ENCODE results near the gene GSC. TPM values are rescaled to one million over a fixed set of nuclear protein-coding genes. Genes with fewer than 3 reads are reported as not detected.

The GSC gene
- total and polyA plus RNA-seq, 2 donors (not counting 3 experiments of a cell fraction or from before 2014, with no cell fraction given), result not detected

DNA sequence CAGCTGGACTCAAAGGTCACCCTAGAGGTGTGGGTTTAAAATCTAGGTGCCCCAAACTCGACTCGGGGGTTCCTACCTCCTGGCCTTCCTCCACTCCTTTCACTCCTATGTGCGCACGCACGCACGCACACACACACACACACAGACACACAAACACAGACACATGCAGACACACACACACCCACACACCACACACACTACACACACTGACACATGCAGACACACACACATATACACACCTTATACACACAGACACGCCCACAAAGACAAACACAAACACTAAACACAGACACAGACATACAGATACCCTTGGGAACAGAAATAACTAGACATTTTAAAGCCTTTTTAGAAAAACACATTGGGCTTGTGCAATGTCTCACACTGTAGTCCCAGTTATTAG, 31.8 kb downstream of the GSC start:
- Histone ChIP-seq H3K79me2 (ENCODE audit: control insufficient read depth, insufficient read depth, low read length) (no peaks in the 10 kb centered on the region), H4K20me1 (replicated peaks; ENCODE audit: control insufficient read depth, extremely low read depth, insufficient read depth, low read length) (no peaks in the 10 kb centered on the region), H3K9me3 (replicated peaks; ENCODE audit: control insufficient read depth, insufficient read depth, low read length) (no peaks in the 10 kb centered on the region), H3K4me1 (ENCODE audit: control insufficient read depth, extremely low read depth, insufficient read depth, low read length) (no peaks in the 10 kb centered on the region), H2AFZ (ENCODE audit: low read depth, low read length) (no peak overlapping the region), H3K9me1 (replicated peaks; ENCODE audit: control insufficient read depth, extremely low read depth, insufficient read depth, low read length) (no peaks in the 10 kb centered on the region), H3K27me3 (ENCODE audit: control insufficient read depth in 2 of 2, insufficient read depth in 2 of 2, low read length in 2 of 2) (no peaks in the 10 kb centered on the region), H3K4me2 (ENCODE audit: insufficient read depth, low read length) (no peak overlapping the region), H3K36me3 (ENCODE audit: control insufficient read depth in 2 of 2, extremely low read depth in 1 of 2, insufficient read depth in 2 of 2, low read length in 2 of 2) (no peaks in the 10 kb centered on the region), H3K4me3 (replicated peaks in 1 of 3; ENCODE audit: insufficient read depth in 1 of 3, low read depth in 1 of 3, low read length in 3 of 3) (no peak overlapping the region), H3K9ac (replicated peaks; ENCODE audit: extremely low read depth, insufficient read depth, low read length) (no peak overlapping the region), H3K27ac (ENCODE audit: insufficient read depth, low read depth, low read length) (no peak overlapping the region)
- intact Hi-C loops (cut with micrococcal nuclease), result no loop called here
- dilution Hi-C loops (cut with MboI; ENCODE audit: extremely low pct_ligation_motif_present, low sequenced_read_pairs), result no loop called here
- no TSS peak for BruUV-seq (replicated peaks)
- DNase-seq (ENCODE audit: low read depth, low spot score), result no peak
- POLR2A ChIA-PET, result no interaction called here
- CTCF ChIA-PET, result no interaction called here
- no peak for TF ChIP-seq FOS (IDR thresholded peaks at IDR 0.05; ENCODE audit: borderline replicate concordance, insufficient read depth, low read length)
- TF ChIP-seq GATA2 (IDR thresholded peaks at IDR 0.05; ENCODE audit: insufficient read depth, insufficient read length, low read depth, low read length), result no peak
- TF ChIP-seq MYC (IDR thresholded peaks at IDR 0.05; ENCODE audit: low read depth, low read length), result no peak
- TF ChIP-seq JUN (IDR thresholded peaks at IDR 0.05; ENCODE audit: borderline replicate concordance, insufficient read depth, insufficient read length, low read depth), result no peak
- TF ChIP-seq POLR2A (IDR thresholded peaks at IDR 0.05; ENCODE audit: low read depth, low read length), result no peak
- TF ChIP-seq MAX (IDR thresholded peaks at IDR 0.05; ENCODE audit: insufficient read depth, insufficient read length), result no peak
- no peak for TF ChIP-seq POLR2AphosphoS5 (IDR thresholded peaks at IDR 0.05; ENCODE audit: insufficient read depth, low read depth, low read length)
- no peak for TF ChIP-seq EZH2 (IDR thresholded peaks at IDR 0.05; ENCODE audit: borderline replicate concordance, low read depth, low read length, severe bottlenecking)
- TF ChIP-seq, protein P1, sequence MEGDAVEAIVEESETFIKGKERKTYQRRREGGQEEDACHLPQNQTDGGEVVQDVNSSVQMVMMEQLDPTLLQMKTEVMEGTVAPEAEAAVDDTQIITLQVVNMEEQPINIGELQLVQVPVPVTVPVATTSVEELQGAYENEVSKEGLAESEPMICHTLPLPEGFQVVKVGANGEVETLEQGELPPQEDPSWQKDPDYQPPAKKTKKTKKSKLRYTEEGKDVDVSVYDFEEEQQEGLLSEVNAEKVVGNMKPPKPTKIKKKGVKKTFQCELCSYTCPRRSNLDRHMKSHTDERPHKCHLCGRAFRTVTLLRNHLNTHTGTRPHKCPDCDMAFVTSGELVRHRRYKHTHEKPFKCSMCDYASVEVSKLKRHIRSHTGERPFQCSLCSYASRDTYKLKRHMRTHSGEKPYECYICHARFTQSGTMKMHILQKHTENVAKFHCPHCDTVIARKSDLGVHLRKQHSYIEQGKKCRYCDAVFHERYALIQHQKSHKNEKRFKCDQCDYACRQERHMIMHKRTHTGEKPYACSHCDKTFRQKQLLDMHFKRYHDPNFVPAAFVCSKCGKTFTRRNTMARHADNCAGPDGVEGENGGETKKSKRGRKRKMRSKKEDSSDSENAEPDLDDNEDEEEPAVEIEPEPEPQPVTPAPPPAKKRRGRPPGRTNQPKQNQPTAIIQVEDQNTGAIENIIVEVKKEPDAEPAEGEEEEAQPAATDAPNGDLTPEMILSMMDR (IDR thresholded peaks at IDR 0.05; ENCODE audit: extremely low read depth in 1 of 2, insufficient read depth in 1 of 2, low read depth in 1 of 2, low read length in 2 of 2), result no peak
- FAIRE-seq, result no peak

Data from endothelial cell of umbilical vein (primary cell).